BJ (cell line): ENCODE results near the gene RGS17. TPM values are rescaled to one million over a fixed set of nuclear protein-coding genes. Genes with fewer than 3 reads are reported as not detected.

ENCODE experiments used
- CTCF ChIA-PET: fragments of 350-600 bp; formaldehyde crosslinking; extraction: SDS; loops from one replicate; lab custom pipeline; 2021; ENCODE audit warnings: antibody characterized with exemption, inconsistent platforms; lab: Yijun Ruan, JAX
- POLR2A ChIA-PET: fragments of 300-600 bp; sonication (Branson Sonifier 250); formaldehyde crosslinking; extraction: SDS; loops from one replicate; lab custom pipeline; 2021; ENCODE audit warnings: antibody characterized with exemption; lab: Charles Lee
- DNase-seq: peaks from one replicate; pipeline ENCODE4 v3.0.0-alpha.2; 2011; ENCODE audit warnings: low read depth
- H3K27me3 ChIP-seq: 2 replicates; pipeline ENCODE4 v1.6.0; 2011; ENCODE audit warnings: low read length; ENCODE audit not compliant: control insufficient read depth, insufficient read depth
- H3K36me3 ChIP-seq: 2 replicates; pipeline ENCODE4 v1.5.1; 2011; ENCODE audit warnings: low read length; ENCODE audit not compliant: control insufficient read depth, insufficient read depth
- H3K4me3 ChIP-seq: 2 replicates; pipeline ENCODE4 v1.5.1; 2011; ENCODE audit warnings: low read depth, mild to moderate bottlenecking, control low read depth, low read length
- polyA plus RNA-seq: library from polyadenylated mRNA; depleted of rRNA; stranded (reverse); fragments of >200 nt; gene quantifications from 2 replicates; pipeline ENCODE4 v1.2.3, GENCODE V29; 2011
- TF ChIP-seq, protein P1 (sequence below): IDR thresholded peaks from 2 replicates; pipeline ENCODE4 v1.5.1; 2011; ENCODE audit warnings: low read depth, mild to moderate bottlenecking, control low read depth, inconsistent platforms, low read length, moderate library complexity; ENCODE audit not compliant: insufficient read depth

Gene RGS17
- polyA plus RNA-seq, 1 experiment = 0.09 TPM

DNA sequence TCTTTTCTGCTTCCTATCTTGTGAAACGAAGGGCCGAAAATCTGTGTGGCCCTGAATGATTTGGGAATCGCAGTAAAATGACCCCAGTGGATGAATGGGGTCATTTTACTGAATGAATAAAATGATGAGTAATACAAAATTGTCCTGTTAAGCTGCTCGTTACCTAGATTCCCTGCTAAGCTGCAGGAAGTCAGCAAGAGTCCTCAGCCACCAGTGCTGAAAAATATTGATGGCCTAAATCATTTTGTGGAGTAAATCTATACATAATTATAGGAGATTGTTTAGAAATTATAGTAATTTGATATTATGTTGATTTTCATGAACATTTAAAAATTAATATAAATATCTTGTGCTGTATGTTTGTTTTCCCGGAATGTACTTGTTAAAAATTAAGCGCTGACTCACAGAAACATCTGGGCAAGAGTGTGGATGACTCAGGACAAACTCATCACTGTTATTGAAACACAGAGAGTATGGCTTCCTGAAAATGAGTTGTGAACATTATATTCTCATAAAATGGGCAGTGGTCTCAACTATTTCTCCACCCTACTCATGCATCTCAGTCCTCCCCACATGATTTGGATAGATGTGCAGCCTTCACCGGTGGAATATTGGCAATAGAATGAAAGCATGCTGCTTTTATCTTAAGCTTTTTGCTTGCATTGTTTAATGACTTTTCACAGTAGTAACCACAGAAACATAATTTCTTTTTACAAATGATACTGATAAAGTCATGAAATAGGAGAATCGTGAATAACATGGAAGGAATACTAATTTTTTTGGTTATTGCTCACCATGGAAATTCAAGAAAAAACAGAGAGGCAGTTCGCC lies 36.2 kb upstream of the RGS17 start:
- ChIA-PET POLR2A (no interaction called here), CTCF (no interaction called here)
- Histone ChIP-seq H3K27me3 (no peaks in the 10 kb centered on the region), H3K36me3 (no peaks in the 10 kb centered on the region), H3K4me3 (no peak overlapping the region)
- TF ChIP-seq, protein P1, sequence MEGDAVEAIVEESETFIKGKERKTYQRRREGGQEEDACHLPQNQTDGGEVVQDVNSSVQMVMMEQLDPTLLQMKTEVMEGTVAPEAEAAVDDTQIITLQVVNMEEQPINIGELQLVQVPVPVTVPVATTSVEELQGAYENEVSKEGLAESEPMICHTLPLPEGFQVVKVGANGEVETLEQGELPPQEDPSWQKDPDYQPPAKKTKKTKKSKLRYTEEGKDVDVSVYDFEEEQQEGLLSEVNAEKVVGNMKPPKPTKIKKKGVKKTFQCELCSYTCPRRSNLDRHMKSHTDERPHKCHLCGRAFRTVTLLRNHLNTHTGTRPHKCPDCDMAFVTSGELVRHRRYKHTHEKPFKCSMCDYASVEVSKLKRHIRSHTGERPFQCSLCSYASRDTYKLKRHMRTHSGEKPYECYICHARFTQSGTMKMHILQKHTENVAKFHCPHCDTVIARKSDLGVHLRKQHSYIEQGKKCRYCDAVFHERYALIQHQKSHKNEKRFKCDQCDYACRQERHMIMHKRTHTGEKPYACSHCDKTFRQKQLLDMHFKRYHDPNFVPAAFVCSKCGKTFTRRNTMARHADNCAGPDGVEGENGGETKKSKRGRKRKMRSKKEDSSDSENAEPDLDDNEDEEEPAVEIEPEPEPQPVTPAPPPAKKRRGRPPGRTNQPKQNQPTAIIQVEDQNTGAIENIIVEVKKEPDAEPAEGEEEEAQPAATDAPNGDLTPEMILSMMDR = no peak
- peak; percentile 66 for DNase-seq

GRCh38 chr6:153162646-153163045 lies 31.6 kb upstream of the RGS17 start:
- POLR2A ChIA-PET = interaction anchor here (0.5 kb wide), 1 partner anchor 9 kb away, joined by 11 read pairs; no protein-coding TSS in a partner anchor
- CTCF ChIA-PET = interaction anchor here (1.2 kb wide), 1 partner anchor 12 kb away, joined by 4 read pairs; no protein-coding TSS in a partner anchor
- H3K36me3 ChIP-seq = no peaks in the 10 kb centered on the region
- H3K27me3 ChIP-seq = no peaks in the 10 kb centered on the region
- no peak overlapping the region for H3K4me3 ChIP-seq
- TF ChIP-seq, protein P1 = no peak
- no peak for DNase-seq

DNA sequence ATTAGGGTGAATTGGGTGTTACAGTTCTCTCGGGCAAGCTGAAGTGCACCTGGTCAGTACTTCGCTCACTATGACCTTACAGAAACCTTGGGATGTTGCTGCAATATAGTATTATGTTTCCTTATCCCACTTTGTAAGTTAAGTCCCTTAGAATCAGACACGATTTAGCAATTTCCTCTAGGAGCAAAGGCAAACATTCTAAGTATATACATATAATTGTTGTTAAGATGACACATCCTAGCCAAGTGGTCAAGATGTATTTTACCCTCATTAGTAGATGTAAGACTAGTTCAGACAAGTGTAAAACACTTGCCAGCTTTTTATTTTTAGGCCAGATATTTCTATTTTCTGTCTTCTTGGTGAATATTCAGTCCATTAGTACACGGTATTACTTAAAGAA lies 31.1 kb upstream of the RGS17 start:
- ChIA-PET POLR2A (no interaction called here), CTCF (no interaction called here)
- TF ChIP-seq, protein P1 = no peak
- H3K27me3 ChIP-seq = no peaks in the 10 kb centered on the region
- H3K36me3 ChIP-seq = no peaks in the 10 kb centered on the region
- no peak for DNase-seq
- H3K4me3 ChIP-seq = no peak overlapping the region

DNA sequence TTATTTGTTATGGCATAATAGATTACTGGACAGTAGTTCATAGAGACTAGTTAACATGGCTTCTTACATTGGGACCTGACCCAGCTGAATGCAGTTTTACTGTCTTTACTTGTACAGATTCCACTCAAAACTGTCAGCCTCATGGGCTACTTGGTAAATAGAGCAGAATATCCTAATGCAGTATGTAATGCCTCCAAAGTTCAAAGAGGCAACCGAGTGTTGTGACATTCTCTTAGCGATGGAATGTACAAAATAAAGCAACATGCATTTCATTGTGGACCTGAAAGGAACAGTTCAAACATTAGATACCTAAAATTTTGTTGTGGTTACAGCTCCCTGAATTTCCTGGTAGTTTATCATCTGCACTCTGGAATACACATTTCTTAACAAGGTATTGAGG lies 29.1 kb upstream of the RGS17 start:
- CTCF ChIA-PET = no interaction called here
- TF ChIP-seq, protein P1 = no peak
- Histone ChIP-seq H3K27me3 (no peaks in the 10 kb centered on the region), H3K4me3 (no peak overlapping the region), H3K36me3 (no peaks in the 10 kb centered on the region)
- POLR2A ChIA-PET = no interaction called here
- DNase-seq = no peak

- Histone ChIP-seq H3K4me3 (peak overlapping the region; percentile 14; the same call in 1 of the 2 replicates), H3K27me3 (peaks cover 2% of the 10 kb centered on the region; the same call in 1 of the 2 replicates), H3K36me3 (no peaks in the 10 kb centered on the region)
- TF ChIP-seq, protein P1 = no peak
- ChIA-PET CTCF (interaction anchor here (1.0 kb wide), 1 partner anchor 13 kb away, joined by 4 read pairs; no protein-coding TSS in a partner anchor), POLR2A (no interaction called here)
- DNase-seq = no peak
These were observed 19.8 kb upstream of the RGS17 start for GRCh38 chr6:153150752-153151440.
